G401.6 (cell line): Measurements from ENCODE around the gene PHLDA2.

Experiments
- FAIRE-seq: peaks from 2 replicates; lab custom pipeline; 2012; peaks lifted over from hg19 to GRCh38; lab: Jason Lieb, UNC

PHLDA2 gene

DNA sequence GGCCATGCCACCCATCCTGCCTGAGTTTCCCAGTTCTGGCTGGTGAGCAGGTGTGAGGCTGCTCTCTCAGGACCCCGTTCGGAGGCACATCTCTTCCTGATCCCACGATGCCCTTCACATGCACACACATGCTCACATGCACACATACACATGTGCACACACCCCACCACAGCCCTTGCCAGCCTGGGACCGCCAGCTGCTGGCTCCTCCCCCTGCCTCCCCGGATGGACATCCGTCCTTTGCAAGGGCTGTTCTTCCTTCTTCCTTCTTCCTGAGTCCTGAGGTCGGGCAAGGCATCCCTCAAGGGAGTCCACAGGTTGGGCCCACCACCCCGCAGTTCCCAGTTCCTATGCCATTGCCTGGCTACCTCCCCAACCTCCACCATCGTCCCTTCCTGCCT is 33.2 kb downstream of the PHLDA2 start:
- FAIRE-seq, result no peak

DNA sequence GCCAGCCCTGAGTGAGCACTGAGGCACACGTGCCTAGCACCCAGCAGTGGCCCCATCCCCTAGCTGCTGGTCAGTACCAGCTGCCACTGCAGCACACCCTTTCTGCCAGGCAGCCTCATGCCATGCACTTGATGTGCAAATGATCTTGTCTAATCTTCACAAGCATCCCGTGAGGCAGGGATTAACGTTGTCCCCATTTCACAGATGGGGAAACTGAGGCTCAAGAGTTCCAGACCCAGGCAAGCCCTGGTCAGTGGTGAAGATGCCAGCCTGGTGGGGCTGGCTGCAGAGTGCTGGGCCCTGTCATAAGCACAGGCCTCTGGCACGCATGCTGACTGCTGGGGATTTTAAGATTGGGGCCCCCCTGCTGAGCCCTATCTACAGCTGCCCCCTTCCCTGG is 35.3 kb downstream of the PHLDA2 start:
- no peak for FAIRE-seq

DNA sequence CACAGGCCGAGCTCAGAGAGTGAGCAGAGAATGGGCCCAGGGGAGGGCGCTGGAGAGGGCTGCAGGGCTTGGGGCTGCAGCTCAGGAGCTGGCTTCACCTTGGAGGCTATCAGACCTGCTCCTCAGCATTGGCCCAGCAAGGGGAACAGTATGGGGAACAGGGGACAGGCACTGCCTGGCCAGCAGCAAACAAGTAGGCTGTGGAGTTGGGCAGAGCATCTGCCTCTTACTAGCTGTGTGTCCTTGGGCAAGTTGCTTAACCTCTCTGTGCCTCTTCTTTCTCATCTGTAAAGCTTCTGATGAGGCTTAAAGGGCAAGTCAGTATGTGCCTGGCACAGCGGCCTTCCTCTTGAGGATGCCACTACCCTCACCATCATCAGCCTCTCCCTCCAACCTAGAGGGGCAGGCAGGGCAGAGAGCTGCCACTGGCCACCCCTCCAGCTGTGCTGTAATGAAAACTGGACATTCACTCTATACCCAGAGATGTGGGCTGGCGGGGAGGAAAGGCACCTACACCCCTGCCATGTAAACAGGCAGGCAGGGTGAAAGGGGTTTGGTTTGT is 36.2 kb downstream of the PHLDA2 start:
- no peak for FAIRE-seq

DNA sequence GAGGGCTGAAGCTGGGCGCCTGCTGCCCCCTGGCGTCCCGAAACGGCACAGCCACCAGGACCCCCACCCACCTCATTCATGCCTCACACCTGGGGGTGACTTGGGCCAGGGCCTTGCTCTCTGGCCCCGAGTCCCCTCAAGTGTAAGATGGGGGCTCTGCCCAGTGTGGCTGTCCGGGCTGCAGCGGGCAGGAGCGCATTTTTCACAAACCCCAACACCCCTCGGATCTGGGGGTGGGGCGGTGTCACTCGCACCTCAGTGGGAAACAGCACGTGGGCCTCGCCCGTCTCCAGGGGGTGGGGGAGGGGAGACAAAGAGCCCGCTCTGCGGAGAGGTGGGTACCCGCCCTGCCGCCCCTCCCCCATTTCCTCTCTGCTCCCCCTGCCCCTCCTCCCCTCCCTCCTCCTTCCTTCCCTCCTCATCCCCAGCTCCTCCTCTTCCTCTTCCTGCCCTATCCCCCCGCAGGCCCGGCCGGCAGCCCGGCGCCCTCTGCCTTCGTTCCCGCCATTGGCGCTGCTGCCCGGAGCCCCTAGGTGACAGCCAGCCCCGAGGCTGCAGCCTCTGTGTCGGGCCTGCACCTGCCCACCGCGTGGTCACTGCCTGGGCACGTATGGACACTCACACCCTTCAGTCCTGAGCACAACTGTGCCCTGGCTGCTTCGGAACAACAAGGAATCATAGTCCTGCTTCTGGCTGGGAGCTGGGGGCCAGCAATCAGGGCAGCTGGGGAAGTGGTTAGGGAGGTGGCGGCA is 36.8 kb downstream of the PHLDA2 start:
- FAIRE-seq, result no peak

DNA sequence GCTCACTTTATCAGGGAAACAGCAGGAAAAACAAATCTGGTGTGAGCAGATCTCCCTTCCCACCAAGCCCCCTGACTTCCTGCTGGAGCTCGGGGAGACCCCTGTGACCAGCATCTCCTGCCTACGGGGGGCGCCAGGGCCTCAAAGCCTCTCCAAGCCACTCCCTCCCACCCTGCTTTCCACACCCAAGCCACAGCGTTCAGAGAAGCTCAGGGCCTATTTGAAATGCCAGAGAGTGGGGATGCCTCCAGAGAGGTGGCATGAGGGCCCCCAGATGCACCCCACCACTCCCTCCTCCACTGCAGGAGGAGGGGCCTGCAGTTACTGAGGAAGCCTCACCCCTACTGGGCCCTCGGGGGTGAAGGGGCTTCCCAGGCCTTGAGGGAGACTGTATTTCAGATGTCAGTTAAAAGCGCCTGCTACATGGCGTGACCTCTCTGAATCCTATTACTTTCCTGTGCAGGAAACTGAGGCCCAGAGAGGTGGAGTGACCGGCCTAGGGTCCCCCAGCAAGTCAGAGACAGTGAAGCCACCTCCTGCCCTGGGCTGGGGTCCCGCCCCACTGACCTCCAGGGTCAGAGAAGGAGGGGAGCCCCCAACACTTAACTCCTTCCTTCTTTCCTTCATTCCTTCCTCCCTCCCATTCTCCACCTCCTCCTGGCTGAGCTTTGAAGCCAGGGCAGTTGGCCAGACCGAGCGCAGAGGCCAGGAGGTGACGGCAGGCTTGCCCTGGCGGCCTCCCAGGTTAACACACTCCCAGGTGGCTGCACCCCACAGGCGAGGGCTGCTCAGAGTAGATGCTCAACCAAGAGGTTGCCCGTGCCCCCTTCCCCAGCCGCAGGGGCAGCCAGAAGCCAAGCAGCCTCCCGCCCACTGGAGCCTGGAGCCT is 37.6 kb downstream of the PHLDA2 start:
- FAIRE-seq, result no peak

DNA sequence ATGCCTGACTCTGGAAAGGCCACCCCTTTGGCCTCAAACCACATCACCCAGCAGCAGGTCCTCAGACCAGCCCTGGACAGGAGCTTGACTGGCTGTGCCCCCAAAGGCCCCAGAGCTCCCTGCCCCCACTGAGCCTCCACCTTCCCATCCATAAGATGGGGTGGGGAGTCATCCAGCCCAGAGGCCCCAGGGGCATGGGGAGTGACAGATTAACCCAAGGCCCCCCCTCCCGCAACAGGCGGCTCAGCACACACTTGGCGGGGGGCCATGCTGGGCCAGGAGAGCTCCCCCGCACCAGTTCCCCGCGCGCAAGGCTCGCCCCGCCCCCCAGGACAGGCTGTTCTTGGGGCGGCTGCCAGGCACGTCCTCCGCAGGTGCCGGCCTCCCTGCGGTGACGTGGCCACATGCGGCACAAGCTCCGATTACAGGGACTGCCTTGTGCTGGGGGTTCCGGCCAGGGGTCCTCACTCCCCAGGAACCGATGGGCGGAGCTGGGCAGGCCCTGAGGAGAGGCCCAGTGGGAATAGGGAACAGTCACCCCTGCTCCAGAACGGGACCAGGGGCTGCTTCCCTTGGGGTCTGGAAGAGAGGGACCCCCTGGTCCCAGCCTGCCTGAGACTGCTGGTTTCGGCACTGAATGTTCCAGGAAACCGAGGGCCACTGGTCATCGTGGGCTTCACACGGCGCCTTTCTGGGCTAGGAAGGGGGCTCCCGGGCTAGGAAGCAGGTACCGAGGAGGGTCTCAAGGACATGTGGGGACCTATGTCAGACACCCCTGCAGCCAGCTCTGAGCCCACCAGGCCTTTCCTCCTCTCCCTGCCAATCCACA is 38.5 kb downstream of the PHLDA2 start:
- no peak for FAIRE-seq

DNA sequence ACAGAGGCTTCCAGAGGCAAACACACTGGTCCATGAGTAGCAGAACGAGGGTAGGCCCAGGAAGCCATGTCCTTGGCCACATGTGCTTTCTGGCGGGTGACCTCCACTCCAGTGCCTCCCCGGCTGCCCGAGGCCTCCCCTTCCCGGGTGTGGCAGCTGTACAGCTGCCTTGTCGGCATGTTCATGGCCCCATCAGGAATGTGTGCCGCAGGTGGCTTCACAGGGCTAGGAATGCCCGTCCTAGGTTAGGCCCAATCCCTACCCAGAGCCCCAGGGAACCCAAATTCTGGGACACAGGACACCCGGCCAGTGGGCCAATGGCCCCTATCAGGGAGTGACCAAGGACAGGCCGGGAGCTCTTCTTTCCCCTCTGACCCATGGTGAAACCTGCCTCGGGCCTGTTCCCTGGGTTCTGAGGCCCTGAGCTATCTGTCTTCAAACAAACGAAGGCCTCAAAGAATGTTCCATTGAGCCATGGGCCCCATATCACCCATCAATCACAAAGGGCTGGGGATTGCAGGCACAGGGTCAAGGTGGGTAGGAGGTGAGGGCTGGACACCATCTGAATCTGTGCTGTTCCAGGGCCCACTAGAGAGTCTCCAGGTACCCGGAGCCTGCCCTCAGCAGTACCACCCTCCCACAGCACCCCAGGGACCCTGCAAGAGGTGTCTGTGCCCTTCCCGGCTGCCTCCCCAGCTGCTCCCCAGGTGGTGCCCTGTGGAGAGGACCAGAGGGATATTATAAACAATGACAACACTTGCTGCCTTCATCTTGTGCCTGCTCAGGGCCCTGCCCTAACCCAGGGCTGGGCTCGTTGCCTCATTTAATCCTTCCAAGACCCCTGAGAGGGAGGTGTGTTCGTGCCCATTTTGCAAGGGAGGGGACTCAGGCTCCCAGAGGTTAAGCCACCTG is 39.6 kb downstream of the PHLDA2 start:
- FAIRE-seq, result no peak

DNA sequence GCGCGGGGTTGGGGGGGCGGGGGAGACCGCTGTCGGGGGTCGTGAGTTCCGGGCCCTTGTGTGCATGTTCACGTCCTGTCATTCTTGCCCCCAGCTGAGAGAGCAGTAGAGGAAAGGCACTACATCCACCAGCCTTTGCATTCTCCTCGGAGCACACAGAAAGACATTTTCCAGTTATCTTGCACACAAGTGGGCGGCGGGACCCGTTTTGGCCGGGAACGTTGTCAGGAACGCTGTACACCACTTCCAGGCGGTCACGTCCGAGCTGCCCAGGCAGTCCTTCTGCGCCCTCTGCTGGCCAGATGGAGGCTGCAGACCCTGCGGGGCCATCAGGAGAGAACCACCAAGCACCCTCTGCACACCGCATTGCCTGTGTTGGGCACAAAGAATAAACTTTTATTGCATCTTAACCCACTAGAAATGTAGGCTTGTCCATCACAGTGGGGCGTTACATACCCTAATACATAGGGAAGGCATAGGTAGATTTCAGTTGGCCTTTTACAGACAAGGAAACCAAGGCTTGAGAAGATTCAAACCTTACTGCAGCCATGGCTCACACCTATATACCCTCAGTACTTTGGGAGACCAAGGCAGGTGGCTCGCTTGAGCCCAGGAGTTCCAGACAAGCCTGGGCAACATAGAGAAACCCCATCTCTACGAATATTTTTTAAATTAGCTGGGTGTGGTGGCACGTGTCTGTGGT is 40.8 kb downstream of the PHLDA2 start:
- peak; percentile 91 for FAIRE-seq

DNA sequence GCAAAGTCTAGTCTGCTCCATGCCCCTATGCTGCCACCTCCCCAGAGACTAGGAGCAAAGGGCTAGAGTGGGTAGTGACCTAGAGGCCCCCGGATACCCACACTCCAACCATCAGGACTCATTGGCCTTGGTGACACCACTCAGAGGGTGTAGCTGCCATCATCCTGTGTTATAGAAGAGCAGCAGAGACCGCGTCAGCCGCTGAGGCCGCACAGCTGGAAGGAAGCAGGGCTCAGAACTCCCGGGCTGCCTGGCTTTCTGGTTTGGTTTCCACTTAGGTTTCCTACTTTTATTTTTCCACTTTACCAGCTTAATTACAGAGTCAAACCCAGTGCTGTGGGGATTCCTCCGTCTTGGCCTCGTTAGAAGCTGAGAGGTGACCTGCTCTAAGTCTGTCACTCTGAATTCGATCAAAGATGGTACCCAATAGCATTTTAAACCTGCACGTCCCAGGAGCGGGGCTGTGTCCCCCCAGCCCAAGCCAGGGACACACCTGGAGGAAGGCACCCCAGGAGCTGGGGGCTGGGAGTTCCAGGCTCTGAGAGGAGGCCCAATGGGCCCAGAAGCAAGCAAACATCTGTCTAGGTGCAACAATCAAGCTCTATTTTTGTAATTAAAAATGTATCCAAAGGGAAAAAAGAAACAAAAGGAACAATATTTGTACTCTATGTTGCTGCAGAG is 41.6 kb downstream of the PHLDA2 start:
- FAIRE-seq, result no peak

DNA sequence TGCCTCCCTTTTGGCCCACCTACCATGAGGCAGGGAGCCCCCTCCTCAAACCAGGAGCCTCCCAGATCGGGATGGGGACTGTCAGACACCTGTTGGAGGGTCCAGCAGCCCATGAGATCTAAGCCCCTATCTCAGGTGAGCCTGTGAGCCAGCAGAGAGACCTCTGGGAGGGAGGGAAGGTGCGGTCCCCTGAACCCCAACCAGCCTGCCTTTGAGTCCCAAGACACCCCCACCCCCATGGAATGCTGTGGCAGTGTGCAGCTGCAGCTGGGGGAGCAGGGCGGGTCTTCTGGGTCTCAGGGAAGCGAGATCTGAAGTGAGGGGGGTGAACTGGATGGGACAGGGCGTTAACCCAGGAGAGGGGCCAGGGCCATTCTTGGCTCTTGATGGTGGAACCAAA is 42.3 kb downstream of the PHLDA2 start:
- FAIRE-seq, result no peak

DNA sequence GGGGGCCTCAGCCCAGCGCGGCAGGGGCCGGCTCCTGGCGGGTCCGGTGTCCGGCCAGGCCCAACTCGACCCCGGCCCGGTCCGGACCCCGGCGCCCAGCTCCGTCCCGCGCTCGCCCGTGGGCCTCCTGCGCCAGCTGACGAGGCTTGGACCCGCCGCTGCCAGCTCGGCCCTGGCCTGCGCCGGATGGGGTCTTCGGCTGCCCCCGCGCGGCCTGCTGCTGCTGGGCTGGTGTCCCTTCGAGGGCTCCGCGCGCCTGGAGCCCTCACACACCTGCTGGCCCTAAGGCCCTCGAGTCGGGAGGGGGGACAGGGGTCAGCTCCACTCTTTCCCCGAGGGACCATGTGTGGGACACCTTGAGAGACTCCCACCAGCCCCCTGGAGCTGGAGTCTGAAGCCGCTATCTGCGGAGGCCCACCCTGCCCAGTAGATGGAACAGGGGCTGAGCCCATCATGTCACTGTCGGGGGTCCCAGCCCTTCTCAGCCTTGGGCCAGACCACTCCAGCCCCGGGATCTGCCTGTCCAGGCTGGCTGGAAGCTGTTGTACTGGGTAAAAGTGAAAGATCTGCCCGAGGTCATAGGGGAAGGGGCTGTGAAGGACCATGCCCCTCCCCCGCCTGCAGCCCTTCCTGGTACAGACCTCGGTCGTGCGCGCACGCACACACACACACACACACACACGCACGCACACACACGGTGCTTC is 42.9 kb downstream of the PHLDA2 start:
- FAIRE-seq, result no peak

DNA sequence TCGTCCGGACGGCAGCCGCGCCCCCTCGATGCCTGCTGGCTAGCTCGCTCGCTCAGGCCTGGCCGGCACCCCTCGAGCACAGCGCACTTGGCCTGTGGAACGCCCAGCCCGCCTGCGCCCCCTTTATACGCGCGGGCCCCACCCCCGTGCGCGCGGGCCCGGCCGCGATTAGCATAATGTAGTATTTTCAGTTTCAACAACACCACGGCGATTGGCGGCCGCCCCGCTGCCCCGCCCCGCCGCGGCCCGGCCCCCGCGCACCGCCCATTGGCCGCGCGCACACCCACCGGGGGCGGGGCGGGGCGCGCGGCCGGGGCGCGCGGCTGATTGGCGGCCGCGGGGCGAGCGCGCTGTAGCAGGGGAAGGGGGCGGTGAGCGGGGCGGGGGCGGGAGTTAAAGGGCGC is 43.5 kb downstream of the PHLDA2 start, which contains the start of gene CDKN1C:
Gene CDKN1C, minus strand, starts transcription at position 98 of the 404 bp plus-strand sequence. CDS start 319 bp downstream, outside the sequence.
- FAIRE-seq, result no peak

DNA sequence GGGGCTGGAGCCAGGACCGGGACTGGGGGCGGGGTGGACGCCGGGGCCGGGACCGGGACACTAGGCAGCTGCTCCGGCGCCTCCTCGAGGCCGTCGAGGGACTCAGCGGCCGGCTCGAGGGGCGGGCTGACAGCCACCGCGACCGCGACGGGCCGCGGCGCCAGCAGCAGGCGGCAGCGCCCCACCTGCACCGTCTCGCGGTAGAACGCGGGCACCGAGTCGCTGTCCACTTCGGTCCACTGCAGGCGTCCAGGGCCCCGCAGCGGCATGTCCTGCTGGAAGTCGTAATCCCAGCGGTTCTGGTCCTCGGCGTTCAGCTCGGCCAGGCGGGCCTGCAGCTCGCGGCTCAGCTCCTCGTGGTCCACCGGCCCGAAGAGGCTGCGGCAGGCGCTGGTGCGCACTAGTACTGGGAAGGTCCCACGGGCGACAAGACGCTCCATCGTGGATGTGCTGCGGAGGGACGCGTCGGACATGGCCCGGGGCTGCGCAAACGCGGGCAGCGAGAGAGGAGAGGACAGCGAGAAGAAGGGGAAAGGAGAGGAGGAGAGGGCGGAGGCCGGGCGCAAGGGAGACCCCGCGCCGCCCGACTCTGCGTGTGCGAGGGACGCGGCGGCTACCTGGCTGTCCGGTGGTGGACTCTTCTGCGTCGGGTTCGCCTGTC is 44.1 kb downstream of the PHLDA2 start:
- FAIRE-seq, result no peak

DNA sequence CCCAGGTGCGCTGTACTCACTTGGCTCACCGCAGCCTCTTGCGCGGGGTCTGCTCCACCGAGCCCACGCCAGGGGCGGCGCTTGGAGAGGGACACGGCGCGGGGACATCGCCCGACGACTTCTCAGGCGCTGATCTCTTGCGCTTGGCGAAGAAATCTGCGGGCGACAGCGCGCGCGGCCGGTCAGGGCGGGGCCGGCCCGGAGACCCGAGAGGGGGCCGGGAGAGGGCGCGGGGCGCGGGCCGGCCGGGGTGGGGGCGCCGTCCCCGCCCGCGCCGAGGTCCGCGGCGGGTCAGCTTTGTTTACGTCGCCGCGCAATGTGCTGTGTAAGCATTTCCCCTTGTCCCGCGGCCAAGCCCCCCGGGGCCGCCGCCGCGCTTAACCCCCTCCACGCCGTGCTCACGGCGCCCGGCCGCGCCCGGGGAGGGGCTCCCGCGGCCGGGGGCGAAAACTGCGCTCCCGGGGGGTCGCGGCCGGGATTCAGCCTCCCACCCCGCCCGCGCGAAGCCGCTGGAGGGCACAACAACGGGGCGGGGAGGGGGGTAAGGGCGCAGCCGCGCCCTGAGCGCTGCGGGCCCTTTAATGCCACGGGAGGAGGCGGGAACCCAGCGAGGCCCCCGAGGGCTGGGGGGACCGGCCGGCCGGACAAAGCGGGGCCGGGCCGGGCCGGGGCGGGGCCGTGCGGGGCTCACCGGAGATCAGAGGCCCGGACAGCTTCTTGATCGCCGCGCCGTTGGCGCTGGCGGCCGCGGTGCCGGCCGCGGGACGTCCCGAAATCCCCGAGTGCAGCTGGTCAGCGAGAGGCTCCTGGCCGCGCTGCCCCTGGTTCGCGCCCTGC is 45.0 kb downstream of the PHLDA2 start:
- FAIRE-seq, result no peak

DNA sequence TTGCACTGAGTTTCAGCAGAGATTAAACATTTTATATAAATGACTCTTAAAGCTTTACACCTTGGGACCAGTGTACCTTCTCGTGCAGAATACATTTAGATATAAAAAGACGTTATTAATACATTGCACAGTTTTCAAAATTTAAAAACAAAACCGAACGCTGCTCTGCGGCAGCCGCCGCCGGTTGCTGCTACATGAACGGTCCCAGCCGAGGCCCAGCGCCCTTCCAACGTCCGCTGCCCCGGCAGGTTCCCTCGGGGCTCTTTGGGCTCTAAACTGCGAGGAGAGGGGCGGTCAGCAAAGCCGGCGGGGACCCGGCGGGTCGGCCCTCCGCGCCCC is 45.6 kb downstream of the PHLDA2 start:
- no peak for FAIRE-seq

DNA sequence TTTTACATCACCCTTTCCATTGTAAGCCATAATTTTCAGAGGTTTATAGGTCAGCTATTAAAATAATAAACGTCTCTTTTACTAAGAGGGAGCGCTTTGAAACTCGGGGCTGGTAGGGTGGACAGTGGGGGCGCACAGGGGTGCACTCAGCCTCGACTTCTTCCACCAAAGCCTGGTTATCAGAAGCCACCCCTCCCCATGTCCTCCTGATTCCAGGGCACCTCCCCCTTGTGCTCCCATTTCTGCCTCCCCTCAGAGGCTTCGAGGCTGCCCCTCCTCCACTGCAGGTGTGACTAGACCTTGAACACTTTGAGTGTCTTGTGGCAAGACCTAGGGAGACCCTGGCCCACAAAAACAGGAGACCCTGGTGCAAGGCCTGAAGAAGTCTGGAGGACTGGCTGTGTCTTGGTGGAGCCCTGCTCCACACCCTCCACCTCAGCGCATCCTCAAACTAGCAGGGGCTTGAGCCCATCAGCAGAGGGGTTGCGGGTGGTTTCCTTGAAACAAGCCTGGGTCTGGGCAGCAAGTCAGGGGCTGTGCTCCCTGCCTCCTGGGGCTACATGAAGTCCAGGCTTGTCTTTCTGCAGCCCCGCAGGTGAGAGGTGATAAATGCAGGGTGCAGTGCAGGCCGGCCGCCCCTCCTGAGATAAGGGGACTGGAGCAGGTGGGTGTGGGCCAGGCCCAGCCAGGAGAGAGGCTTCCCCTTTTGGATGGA is 46.7 kb downstream of the PHLDA2 start:
- no peak for FAIRE-seq

DNA sequence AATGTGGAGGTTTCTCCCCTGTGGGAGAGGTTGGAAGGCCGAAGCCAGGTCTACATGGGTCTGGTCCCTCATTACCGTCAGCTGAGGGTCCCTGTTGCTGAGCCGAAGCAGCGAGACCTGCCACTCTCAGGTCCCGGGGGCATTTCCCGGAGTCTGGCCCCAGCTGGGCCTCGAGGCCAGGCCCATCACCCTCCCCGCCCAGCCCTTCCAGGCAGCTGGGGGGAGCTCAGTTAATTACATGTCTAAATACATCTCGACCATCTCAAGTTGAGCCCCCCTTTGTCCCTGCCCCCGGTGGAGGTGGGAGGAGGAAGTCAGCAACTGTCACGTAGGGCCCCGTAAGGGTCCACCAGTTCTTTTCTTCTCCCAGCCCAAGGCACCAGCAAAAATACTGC is 47.2 kb downstream of the PHLDA2 start:
- FAIRE-seq, result no peak
